Progenitor cell of endocrine pancreas (in vitro differentiated cells): Measurements from ENCODE around the gene TTC13. TPM values are rescaled to one million over a fixed set of nuclear protein-coding genes. Genes with fewer than 3 reads are reported as not detected.

Experiments used
- DNase-seq: peaks from one replicate; pipeline ENCODE4 v3.0.0; 2021; ENCODE audit warnings: low spot score; ENCODE audit not compliant: unreplicated experiment
- H3K27ac Mint-ChIP-seq: 2 replicates; pipeline ENCODE4 v1.8.0; 2021; ENCODE audit warnings: mild to moderate bottlenecking, moderate library complexity, mixed read lengths
- H3K27me3 Mint-ChIP-seq: 2 replicates; pipeline ENCODE4 v1.8.0; 2021; ENCODE audit warnings: mixed read lengths
- H3K36me3 Mint-ChIP-seq: 2 replicates; pipeline ENCODE4 v1.8.0; 2022; ENCODE audit warnings: mixed read lengths; ENCODE audit not compliant: insufficient read depth
- H3K4me1 Mint-ChIP-seq: 2 replicates; pipeline ENCODE4 v1.8.0; 2021; ENCODE audit warnings: low read depth, mixed read lengths
- H3K4me3 Mint-ChIP-seq: 2 replicates; pipeline ENCODE4 v1.8.0; 2021; ENCODE audit warnings: low read depth, mild to moderate bottlenecking, moderate library complexity, mixed read lengths
- H3K9me3 Mint-ChIP-seq: 2 replicates; pipeline ENCODE4 v1.8.0; 2021; ENCODE audit warnings: low read depth, mixed read lengths
- CTCF ChIP-seq: fragments of 200-600 bp; sonication (generic); IDR thresholded peaks from one replicate; pipeline ENCODE4 v1.5.0; 2021; ENCODE audit warnings: antibody characterized with exemption, mild to moderate bottlenecking; ENCODE audit not compliant: unreplicated experiment
- total RNA-seq: library from RNA; stranded (reverse); gene quantifications from 2 replicates; pipeline ENCODE4 v1.2.1, GENCODE V29; 2021

Gene TTC13
- total RNA-seq, 1 donor from 2014 or later = 22.3 TPM

- no peak for TF ChIP-seq CTCF
- no peaks in the 10 kb centered on the region for H3K4me1 Mint-ChIP-seq
- no peaks in the 10 kb centered on the region for H3K27me3 Mint-ChIP-seq
These were observed 68.5 kb downstream of the TTC13 start for GRCh38 chr1:230909974-230910754.

GRCh38 chr1:230907472-230908205, 71.0 kb downstream of the TTC13 start:
- Mint-ChIP-seq H3K27ac (no peak overlapping the region), H3K36me3 (peaks cover 31% of the 10 kb centered on the region), H3K4me1 (no peaks in the 10 kb centered on the region), H3K27me3 (no peaks in the 10 kb centered on the region), H3K4me3 (no peak overlapping the region), H3K9me3 (no peaks in the 10 kb centered on the region)
- TF ChIP-seq CTCF = no peak
- no peak for DNase-seq

More at GRCh38 chr1:230909974-230910754, 68.5 kb downstream of the TTC13 start:
- Mint-ChIP-seq H3K36me3 (peaks cover 23% of the 10 kb centered on the region), H3K4me3 (no peak overlapping the region), H3K27ac (no peak overlapping the region), H3K9me3 (no peaks in the 10 kb centered on the region)
- no peak for DNase-seq

GRCh38 chr1:230906226-230906625, 72.4 kb downstream of the TTC13 start:
- no peak for TF ChIP-seq CTCF
- Mint-ChIP-seq H3K27ac (no peak overlapping the region), H3K9me3 (no peaks in the 10 kb centered on the region), H3K36me3 (peaks cover 26% of the 10 kb centered on the region), H3K27me3 (no peaks in the 10 kb centered on the region), H3K4me3 (no peak overlapping the region), H3K4me1 (peaks cover 6% of the 10 kb centered on the region)
- DNase-seq = no peak

GRCh38 chr1:230905733-230906132, 72.9 kb downstream of the TTC13 start:
- H3K27ac Mint-ChIP-seq = no peak overlapping the region
- peaks cover 11% of the 10 kb centered on the region for H3K4me1 Mint-ChIP-seq
- H3K36me3 Mint-ChIP-seq = peaks cover 24% of the 10 kb centered on the region
- TF ChIP-seq CTCF = no peak
- H3K9me3 Mint-ChIP-seq = no peaks in the 10 kb centered on the region
- no peaks in the 10 kb centered on the region for H3K27me3 Mint-ChIP-seq
- no peak overlapping the region for H3K4me3 Mint-ChIP-seq
- no peak for DNase-seq

GRCh38 chr1:230902349-230902923, 76.2 kb downstream of the TTC13 start:
- no peak for DNase-seq
- TF ChIP-seq CTCF = no peak
- Mint-ChIP-seq H3K27ac (no peak overlapping the region), H3K27me3 (no peaks in the 10 kb centered on the region), H3K9me3 (no peaks in the 10 kb centered on the region), H3K36me3 (peaks cover 19% of the 10 kb centered on the region), H3K4me3 (no peak overlapping the region), H3K4me1 (peaks cover 18% of the 10 kb centered on the region)
